ENCODE data around the gene HECTD4.
"Not testable (repeated sequence)": the region's sequence is repeated elsewhere in the genome, so short reads cannot be mapped to it uniquely, and the experiment has no call there.

Gene HECTD4

DNA sequence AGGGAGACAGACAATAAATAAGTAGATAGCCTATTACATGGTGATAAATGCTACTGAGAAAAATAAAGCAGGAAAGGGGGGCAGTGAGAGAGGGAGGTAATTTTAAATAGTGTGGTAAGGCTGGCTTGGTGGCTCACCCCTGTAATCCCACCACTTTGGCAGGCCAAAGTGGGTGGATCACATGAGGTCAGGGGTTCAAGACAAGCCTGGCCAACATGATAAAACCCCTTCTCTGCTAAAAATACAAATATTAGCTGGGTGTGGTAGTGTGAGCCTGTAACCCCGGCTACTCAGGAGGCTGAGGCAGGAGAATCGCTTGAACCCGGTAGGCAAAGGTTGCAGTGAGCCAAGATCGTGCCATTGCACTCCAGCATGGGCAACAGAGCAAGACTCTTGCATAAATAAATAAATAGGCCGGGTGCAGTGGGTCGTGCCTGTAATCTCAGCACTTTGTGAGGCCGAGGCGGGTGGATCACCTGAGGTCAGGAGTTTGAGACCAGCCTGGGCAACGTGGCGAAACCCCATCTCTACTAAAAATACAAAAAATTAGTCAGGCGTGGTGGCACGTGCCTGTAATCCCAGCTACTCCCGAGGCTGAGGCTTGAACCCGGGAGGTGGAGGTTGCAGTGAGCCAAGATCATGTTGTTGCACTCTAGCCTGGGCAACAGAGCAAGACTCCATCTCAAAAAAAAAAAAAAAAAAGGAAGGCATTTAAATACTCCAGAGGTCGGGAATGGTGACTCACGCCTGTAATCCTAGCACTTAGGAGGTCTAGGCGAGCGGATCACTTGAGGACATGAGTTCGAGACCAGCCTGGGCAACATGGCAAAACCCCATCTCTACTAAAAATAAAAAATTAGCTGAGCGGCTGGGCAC is 271.2 kb downstream of the HECTD4 start:
- not testable (repeated sequence) for DNase-seq
